Measurements from ENCODE around the gene PLCL1. TPM values are rescaled to one million over a fixed set of nuclear protein-coding genes. Genes with fewer than 3 reads are reported as not detected.

The PLCL1 gene
- total RNA-seq, 1 experiment from 2014 or later: 0.07 TPM

- TF ChIP-seq SMAD4 (CRISPR knock-in tag; IDR thresholded peaks at IDR 0.05) (no peak), EMX1 (CRISPR knock-in tag; IDR thresholded peaks at IDR 0.05) (no peak), ZNF671 (CRISPR knock-in tag; IDR thresholded peaks at IDR 0.05) (no peak), ZBTB21 (CRISPR knock-in tag; IDR thresholded peaks at IDR 0.05; ENCODE audit: borderline replicate concordance) (no peak), TP53 (CRISPR knock-in tag; IDR thresholded peaks at IDR 0.05) (no peak), FOXK1 (CRISPR knock-in tag; IDR thresholded peaks at IDR 0.05) (no peak), ETV6 (CRISPR knock-in tag; IDR thresholded peaks at IDR 0.05) (no peak)
These were observed 90.4 kb downstream of the PLCL1 start (continued) for GRCh38 chr2:197894751-197895274.

GRCh38 chr2:197897960-197898678 is 93.7 kb downstream of the PLCL1 start:
- DNase-seq (ENCODE audit: low spot score) (no peak), ATAC-seq (no peak)
- CTCF ChIA-PET: no interaction called here
- Mint-ChIP-seq H3K4me1 (peaks cover 11% of the 10 kb centered on the region), H3K27me3 (ENCODE audit: low read depth) (no peaks in the 10 kb centered on the region), H3K9me3 (no peaks in the 10 kb centered on the region), H3K4me3 (no peak overlapping the region), H3K27ac (no peak overlapping the region), H3K36me3 (no peaks in the 10 kb centered on the region)
- TF ChIP-seq CBFB (CRISPR knock-in tag; IDR thresholded peaks at IDR 0.05; ENCODE audit: low read depth): no peak
- TF ChIP-seq ZNF532 (CRISPR knock-in tag; IDR thresholded peaks at IDR 0.05; ENCODE audit: borderline replicate concordance): no peak
- TF ChIP-seq ZNF512 (CRISPR knock-in tag; IDR thresholded peaks at IDR 0.05; ENCODE audit: borderline replicate concordance): no peak
- TF ChIP-seq PREB (CRISPR knock-in tag; IDR thresholded peaks at IDR 0.05; ENCODE audit: borderline replicate concordance): no peak
- TF ChIP-seq TEAD1 (CRISPR knock-in tag; IDR thresholded peaks at IDR 0.05): no peak
- TF ChIP-seq CREB1 (CRISPR knock-in tag; IDR thresholded peaks at IDR 0.05): no peak
- TF ChIP-seq ZNF138 (CRISPR knock-in tag; conservative IDR thresholded peaks at IDR 0.05): no peak
- no peak for TF ChIP-seq ESRRA (CRISPR knock-in tag; IDR thresholded peaks at IDR 0.05; ENCODE audit: borderline replicate concordance)
- TF ChIP-seq AR (CRISPR knock-in tag; IDR thresholded peaks at IDR 0.05): no peak
- no peak for TF ChIP-seq JUN (CRISPR knock-in tag; IDR thresholded peaks at IDR 0.05)
- no peak for TF ChIP-seq ATF2 (CRISPR knock-in tag; IDR thresholded peaks at IDR 0.05; ENCODE audit: borderline replicate concordance, low read depth)
- POLR2A ChIA-PET: no interaction called here

All from WTC11 (cell line).